GM21447 (cell line): ENCODE measurements around the gene COG2.
"Not testable (repeated sequence)": the region's sequence is repeated elsewhere in the genome, so short reads cannot be mapped to it uniquely, and the experiment has no call there.

Experiments
- ATAC-seq: cut with Tn5 transposase; IDR thresholded peaks from one replicate; pipeline ENCODE4 v1.9.1; 2021; ENCODE audit not compliant: unreplicated experiment

The COG2 gene, protein sequence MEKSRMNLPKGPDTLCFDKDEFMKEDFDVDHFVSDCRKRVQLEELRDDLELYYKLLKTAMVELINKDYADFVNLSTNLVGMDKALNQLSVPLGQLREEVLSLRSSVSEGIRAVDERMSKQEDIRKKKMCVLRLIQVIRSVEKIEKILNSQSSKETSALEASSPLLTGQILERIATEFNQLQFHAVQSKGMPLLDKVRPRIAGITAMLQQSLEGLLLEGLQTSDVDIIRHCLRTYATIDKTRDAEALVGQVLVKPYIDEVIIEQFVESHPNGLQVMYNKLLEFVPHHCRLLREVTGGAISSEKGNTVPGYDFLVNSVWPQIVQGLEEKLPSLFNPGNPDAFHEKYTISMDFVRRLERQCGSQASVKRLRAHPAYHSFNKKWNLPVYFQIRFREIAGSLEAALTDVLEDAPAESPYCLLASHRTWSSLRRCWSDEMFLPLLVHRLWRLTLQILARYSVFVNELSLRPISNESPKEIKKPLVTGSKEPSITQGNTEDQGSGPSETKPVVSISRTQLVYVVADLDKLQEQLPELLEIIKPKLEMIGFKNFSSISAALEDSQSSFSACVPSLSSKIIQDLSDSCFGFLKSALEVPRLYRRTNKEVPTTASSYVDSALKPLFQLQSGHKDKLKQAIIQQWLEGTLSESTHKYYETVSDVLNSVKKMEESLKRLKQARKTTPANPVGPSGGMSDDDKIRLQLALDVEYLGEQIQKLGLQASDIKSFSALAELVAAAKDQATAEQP

DNA sequence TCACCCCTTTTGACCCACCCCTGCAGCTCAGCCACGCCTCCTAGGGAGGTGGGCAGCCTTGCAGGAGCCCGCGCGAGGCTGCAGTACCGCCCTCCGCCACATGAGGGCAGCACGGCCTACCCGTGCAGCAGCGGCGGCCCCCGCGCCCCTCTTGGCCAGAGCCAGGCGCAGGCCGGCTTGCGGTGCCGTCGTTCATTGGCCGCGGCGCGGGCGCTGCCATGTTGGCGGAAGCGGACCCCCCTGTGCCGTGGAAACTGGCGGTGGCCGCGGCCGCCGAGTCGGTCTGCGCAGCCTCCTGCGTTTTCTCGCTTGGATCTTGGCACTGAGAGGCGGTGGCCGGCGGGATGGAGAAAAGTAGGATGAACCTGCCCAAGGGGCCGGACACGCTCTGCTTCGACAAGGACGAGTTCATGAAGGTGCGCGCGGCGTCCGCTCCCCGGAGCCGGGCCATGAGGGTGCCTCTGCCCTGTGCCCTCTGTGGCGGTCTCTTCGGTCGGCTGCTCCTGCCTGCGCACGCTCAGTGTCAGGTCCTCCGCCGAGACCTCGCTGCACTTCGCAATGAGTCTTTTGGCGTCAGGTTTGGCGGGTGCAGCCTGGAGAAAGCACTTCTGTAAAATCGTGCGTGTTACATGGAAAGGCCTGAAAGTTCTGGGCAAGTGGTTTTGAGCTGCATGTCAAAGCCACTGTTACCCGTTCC, at the start of gene COG2:
TSS of gene COG2 (plus strand) at position 219 of the 697 bp plus-strand sequence. CDS start at position 345, 126 bp downstream.
- ATAC-seq, result peak; percentile 94

DNA sequence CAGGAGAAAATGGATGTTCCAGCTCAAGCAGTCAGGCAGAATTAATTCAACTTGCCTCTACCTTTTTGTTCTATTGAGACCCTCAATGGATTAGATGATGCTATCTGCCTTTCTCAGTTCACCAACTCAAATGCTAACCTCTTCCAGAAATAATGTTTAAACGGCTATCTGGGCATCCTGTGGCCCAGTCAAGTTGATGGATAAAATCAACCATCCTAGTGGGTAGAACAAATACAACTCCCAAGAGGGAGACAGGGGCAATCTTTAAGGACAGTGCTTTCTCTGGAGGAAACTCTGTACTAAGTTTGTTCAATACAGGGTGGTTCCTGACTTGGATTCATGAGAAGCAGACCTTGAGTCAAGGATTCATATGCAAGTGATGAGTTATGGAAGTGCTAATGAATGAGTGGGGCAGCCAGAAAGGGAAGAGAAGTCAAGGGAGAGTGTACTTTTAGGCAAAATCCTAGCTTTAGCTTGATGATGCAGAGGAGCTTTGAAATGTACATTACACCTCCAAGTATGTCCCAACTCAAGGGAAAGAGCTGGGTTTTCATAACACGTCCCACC, 49.4 kb upstream of the COG2 start:
- no peak for ATAC-seq

DNA sequence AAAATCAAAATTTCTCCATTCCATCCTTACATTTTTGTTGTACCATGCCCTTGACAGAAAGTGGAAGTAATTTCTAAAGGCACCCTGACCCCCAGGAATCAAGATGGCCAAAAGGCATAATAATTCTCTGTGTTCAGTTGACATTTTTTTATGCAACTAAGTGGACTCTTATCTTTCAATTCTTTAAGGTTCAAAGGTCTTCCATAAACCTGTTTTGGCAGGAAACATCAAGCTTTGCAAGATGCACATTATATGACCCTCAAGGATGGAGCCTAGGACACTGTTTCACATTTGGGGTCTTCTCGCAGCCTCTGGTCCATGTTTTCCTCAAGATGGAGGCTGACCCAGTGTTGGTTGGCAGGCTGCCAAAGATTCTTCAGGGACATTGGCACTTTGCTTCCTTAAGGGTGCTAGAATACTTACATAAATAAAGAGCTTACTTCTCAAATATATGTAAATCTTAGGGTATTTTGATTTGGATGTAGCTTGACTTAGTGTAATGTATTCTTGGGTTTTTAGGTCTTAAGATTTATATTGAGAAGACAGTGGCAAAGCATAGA, 48.0 kb upstream of the COG2 start:
- ATAC-seq, result no peak

DNA sequence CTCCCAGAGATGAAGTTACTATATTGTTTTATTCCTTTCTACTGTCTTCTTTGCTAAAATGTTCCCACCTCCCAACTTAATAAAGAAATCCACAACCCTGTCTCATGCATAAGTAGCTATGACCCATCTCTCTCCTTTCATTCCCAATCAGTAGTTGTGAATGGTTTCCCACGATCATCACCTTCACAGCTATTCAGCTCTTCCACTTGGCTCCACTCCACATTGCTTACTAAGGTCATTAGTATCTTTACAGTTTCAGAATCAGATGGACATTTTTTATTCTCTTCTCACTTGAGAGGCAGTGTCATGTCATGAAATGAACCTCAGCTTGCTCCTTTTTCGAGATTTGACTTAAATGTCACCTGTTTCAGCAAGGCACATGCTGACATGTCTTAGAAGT, 47.1 kb upstream of the COG2 start:
- no peak for ATAC-seq

DNA sequence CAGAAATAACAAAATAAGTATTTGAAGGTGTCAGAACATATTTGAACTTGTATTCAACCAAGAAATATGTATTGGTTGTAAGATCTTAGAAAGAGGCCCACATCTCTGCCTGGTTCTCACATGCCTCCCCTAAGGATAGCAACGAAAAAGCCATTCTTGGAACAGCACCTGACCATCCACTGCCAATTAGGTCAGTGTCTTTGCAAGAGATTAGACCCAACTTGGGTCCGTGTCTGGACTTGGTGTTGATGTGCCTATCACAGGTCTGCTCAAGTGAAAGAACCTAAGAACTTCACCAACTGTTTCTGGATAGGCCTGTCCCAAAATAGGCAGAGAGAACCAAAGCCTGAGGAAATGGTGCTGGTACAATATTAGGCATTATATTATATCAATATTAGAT, 46.0 kb upstream of the COG2 start:
- ATAC-seq, result no peak

DNA sequence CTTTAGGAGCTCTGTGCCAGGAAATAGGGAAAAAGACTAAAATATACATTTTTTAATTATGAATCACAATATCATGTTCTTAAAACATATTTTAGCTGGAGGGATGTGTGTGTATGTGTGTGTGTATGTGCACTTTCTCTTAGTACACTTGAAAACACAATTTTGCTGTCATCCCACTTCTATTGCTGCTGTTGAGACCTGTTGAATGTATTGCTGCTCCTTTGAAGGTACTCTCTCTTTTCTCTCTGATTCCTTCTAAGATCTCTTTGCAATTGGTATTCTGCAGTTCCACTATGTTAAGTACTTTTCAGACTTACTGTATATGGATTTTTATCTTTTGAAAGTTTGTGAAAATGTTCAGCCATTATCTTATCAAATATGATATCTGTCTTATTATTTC, 43.5 kb upstream of the COG2 start:
- ATAC-seq, result no peak

DNA sequence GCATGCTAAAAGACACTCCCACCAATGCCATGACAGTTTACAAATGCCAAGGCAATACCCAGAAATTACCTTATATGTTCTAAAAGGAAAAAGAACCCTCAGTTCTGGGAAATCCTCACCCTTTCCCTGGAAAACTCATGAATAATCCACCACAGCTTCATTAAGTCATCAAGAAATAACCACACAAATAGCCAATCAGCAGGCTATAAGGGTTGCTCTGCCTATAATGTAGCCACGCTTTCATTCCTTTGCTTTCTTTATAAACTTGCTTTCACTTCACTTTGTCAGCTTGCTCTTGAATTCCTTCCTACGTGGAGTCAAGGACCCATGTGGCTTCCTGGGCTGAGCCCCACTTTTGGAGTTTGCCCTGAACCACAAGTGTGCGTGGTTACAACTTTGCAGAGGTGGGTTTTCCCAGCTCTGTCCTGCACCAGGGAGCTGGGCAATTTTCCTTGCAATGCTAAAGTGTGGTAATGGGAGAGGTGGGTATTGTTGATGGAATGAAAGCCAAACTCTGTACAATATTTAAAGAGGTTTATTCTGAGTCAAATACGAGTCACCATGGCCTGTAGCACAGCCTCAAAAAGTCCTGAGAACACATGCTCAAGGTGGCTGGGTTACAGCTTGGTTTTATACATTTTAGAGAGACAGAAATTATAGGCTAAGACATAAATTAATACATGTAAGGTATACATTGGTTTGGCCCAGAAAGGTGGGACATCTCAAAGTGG, 42.2 kb upstream of the COG2 start:
- no peak for ATAC-seq

DNA sequence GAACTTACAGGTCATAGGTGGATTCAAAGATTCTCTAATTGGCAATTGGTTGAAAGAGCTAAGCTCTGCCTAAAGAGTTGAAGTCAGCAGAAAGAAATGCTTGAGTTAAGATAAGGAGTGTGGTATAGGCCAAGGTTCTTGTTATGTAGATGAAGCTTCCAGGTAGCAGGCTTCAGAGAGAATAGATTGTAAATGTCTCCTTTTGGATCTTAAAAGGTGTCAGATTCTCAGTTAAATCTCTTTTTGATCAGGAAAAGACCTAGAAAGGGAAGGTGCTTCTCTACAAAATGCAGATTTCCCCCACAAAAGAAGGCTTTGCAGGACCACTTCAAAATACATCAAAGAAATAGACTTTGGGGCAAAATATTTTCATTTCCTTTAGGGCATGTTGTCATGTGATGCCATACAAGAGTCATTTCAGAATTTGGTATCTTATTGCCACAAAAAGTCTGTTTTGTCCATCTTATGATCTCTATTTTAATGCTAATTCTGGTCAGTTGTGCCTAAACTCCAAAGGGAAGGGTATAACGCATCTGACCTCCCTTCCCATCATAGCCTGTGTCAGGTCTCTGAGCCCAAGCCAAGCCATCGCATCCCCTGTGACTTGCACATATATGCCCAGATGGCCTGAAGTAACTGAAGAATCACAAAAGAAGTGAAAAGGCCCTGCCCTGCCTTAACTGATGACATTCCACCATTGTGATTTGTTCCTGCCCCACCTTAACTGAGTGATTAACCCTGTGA, 41.5 kb upstream of the COG2 start:
- not testable (repeated sequence) for ATAC-seq

DNA sequence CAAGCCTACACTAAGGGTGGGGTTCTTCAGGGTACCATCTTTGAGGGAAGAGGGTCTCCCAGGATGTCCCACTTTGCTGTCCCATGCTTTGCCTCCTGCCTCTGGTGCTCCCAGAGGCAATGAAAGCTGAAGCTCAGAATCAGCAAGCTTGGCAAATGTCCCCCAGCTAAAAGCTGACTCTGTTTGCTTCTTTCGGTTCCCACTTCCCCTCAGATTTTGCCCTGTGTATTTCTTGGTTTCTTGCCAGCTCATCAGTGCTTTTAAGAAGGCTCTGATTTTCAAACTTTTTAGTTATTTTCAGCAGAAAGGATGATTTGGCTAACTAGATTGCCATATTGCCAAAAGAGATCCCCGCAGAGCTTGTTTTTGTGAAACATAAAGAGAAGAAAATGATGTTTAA, 33.1 kb upstream of the COG2 start:
- ATAC-seq, result no peak

DNA sequence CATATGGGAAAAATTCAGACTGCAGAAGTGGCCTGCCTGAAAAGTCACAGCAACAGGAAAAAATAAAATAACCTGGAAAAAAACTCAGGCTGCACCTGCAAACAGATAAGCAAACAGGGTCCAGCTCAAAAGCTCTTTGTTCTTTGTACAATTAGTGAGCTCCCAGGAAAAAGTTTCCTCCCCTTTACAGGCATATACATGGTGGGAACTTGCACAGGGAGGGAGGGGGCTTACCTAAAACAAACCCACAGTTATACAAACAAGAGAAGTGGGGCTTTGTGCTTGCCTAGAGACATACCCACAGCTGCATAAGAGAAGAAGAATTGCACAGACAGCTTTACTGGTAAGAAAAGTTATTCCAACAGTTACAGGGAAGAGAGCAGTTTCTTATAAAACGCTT, 31.7 kb upstream of the COG2 start:
- ATAC-seq, result no peak

DNA sequence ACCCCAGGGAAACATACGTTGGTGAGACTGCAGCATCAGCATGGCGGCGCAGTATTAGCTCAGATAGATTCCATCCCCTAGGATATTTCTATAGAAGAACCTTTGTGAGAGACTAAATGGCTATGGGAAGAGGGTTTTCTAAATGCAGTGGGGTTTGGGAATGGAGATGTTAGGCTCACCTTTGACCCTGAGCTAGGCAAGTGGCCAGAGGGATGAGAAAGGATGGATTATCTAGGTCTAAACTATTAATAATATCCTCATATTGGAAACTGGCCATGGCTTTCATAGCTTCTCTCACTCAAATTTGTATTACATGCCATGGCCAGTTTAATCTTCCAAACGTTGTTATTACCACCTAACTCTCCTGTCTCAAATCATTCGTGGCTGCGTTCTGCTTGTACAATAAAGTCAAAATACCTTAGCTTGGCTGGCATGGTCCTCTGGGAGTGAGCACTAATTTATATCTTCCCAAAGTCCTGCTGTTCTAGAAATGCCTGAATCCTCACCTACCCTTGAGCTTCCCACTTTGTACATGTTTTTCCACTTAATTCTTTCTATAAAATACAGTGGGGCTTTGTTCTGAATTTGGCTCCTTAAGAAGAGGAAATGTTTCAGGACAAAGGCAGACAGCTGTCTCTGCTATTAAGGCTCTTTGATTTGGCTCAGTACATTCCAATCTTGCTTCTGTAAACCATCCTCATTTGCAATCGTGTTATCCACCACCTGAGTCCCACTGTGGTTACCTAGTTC, 31.0 kb upstream of the COG2 start:
- no peak for ATAC-seq

DNA sequence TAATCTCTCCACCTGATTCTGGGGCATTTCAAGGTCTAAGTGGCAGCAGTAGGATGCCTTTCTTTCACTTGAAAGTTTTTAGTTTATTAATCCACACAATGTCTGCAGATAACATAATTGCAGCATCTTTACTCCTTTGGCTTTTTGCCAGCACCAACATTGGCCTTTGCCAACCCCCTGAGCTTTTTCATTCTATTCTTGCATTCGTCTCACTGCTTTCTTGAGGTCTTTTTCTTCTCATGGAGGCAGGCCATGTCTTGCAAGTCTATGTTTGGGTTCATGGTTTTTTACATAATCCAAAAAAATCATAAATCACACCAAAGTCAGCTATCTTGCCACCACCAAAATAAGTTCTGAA, 30.4 kb upstream of the COG2 start:
- ATAC-seq, result no peak

DNA sequence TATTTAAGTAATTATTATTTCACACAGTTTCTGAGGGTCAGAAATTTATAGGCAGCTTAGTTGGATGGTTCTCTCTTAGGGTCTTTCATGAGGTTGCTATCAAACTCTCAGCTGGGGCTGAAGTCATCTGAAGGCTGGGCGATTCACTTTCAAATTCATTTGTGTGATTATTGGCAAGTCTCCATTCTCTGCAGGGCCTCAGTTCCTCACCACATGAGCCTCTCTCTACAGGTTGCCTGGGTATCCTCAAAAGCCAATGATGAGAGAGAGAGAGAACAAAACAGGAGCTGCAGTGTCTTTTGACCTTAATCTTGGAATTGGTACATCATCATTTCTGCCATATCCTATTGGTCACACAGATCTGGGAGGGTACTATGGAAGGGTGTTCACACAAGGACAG, 29.6 kb upstream of the COG2 start:
- no peak for ATAC-seq

DNA sequence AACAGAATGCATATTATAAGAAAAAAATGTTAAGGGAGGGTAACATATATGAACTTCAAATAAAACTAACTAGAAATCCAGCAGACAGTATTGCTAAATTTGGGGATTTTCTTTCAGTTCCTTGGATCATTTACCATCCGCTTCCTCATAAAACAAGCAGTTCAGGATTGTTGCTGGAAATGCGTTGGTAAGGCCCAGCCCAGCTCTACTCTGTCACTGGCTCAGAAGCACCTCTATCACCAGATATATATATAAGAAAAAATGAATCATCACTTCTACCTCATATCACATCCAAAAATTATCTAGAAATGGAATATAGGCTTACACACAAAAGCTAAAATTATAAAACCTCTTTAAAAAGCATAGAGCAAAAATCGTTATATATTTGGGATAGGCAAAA, 28.2 kb upstream of the COG2 start:
- ATAC-seq, result no peak

DNA sequence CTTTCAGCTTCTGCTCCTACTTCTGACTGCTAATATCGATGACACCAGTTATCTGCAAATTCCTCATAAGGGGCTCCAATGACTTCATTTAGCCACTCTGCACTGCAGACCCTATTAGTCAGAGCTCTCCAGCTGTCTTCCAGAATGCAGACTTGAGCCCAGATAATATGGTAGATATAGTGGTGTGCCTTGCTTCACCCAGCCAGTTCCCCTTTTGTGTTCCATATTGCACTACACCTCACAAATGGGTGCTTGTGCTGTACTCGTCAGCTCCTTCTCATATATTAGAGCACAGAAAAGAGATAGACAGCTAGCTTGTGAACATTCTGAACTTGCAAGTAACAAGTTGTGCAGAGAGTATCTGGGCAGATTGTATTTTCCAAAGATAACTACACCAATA, 23.7 kb upstream of the COG2 start:
- no peak for ATAC-seq

DNA sequence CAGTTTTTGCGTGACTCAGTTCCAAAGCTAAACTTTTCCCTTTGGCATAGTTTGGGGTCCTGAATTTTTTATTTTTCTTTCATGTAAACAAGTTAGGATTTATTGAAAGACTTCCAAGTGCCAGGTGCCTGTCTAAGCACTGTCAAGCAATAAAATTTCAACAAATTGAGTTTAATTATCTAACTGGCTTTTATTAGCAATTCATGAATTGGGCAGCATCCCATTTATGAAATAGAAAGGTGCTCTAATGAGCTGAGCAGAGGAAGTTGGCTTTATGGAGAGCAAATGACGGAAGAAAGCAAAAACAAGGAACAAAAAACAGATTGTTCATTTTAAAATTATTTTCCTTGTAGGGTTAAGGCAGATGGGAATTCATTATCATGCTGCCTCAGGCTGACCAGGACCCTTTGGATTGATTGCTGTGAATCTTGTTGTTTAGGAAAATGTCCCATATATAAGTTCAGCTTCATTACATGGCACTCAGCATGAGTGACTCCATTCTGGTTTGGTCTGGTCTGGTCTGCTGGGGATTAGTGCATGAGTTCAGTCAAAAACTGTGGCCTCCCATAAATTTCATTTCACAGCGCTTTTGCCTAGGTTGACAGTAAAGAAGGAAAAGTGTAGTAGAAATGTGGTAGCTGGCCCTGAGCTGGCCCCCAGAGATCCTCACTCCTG, 21.5 kb upstream of the COG2 start:
- no peak for ATAC-seq

DNA sequence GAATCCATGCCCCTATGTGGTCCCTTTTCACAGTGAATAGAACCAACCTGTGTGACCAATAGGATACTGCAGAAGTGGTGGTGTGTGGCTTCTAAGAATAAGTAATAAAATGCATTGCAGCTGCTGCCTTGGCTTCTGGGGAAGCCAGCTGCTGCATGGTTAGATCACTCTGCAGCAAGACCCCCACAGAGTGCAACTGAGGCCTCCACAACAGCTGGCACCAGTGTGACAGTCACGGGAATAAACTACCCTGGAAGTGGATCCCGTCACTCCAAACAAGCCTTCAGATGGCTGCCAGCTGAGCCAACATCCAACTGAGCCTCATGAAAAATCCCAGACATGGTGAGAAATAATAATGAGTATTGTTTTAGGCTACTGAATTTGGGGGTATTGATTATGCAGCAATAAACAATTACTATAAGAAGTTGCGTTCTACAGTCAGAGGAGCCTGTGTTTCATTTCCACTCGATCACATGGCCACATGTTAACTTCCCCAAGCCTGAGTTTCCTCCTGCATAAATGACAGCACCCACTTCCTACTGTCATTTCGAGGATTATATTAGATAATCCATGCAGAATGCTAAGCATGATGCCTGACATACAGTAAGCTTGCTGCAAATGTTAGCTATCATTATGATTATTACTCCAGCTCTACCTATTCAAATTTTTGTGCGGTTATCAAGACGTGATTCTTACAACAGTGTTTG, 20.8 kb upstream of the COG2 start:
- no peak for ATAC-seq

DNA sequence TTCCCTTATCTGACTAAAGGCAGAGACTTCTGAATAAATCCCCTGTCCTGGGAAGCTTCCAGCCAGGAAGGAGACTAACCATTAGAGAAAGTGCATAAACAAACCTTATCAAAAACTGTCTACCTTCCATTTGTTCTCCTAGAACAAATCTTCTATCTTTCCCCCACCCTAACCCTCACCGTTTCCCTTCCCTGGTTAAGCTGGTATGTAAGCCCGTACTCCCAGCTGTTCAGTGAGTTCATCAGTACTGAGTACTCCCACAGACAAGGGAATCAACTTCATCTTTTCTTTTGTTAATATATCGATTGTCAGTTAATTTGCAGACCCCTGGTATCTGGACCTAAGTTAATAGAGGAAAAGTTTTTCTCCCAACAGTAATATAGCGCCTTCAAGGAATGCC, 20.1 kb upstream of the COG2 start:
- no peak for ATAC-seq
